Subcutaneous abdominal adipose tissue (tissue), 5 donors: ENCODE data around the gene BCAM.
"Not testable (repeated sequence)": the region's sequence is repeated elsewhere in the genome, so short reads cannot be mapped to it uniquely, and the experiment has no call there.

Experiments
- H3K27ac ChIP-seq: one replicate; pipeline ENCODE4 v1.7.0; 2013; ENCODE audit warnings: low read depth, mild to moderate bottlenecking, inconsistent platforms, low read length, moderate library complexity
- H3K27me3 ChIP-seq, 5 donors: one replicate each; pipeline ENCODE4 v1.7.0; 2013; ENCODE audit warnings: low read length in 5 of 5, inconsistent platforms in 1 of 5; ENCODE audit not compliant: control insufficient read depth in 5 of 5, insufficient read depth in 4 of 5
- H3K36me3 ChIP-seq, 5 donors: one replicate each; pipeline ENCODE4 v1.7.0; 2013; ENCODE audit warnings: low read length in 5 of 5; ENCODE audit not compliant: control insufficient read depth in 5 of 5, insufficient read depth in 5 of 5
- H3K4me1 ChIP-seq, 5 donors: one replicate each; pipeline ENCODE4 v1.7.0; 2013; ENCODE audit warnings: low read length in 5 of 5, mild to moderate bottlenecking in 3 of 5, moderate library complexity in 1 of 5; ENCODE audit not compliant: control insufficient read depth in 5 of 5, insufficient read depth in 5 of 5
- H3K4me3 ChIP-seq, 5 donors: one replicate each; pipeline ENCODE4 v1.7.0; 2013; ENCODE audit warnings: low read length in 5 of 5, low read depth in 1 of 5
- H3K9ac ChIP-seq, 5 donors: one replicate each; pipeline ENCODE4 v1.7.0; 2013; ENCODE audit warnings: low read length in 5 of 5, mild to moderate bottlenecking in 4 of 5, moderate library complexity in 3 of 5
- H3K9me3 ChIP-seq, 5 donors: one replicate each; pipeline ENCODE4 v1.7.0; 2013; ENCODE audit warnings: low read length in 5 of 5; ENCODE audit not compliant: control insufficient read depth in 5 of 5
- donor health status: healthy.
- donor health status: healthy.
- donor health status: healthy.
- donor health status: healthy.
- donor health status: healthy.

BCAM gene

DNA sequence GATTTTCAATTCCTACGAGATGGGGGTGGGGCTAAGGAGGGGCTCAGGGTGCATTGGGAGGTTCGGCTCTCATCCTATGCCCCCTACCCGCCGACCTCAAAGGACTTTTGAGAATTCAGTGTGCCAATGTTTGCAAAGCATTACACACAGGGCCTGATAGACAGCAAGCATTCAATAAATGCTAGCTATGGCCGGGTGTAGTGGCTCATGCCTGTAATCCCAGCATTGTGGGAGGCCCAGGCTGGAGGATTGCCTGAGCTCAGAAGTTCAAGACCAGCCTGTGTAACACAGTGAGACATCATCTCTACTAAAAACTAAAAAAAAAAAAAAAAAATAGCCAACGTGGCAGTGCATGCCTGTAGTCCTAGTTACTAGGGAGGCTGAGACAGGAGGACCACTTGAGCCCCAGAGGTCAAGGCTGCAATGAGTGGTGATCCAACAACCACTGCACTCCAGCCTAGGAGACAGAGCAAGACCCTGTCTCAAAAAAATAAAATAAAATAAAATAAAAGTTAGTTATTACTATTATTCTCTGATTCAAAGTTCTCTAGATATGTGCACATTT is 33.1 kb upstream of the BCAM start:
- no peak overlapping the region for H3K27ac ChIP-seq
- H3K4me1 ChIP-seq, result peaks cover 0 to 6% (median 0%) of the 10 kb centered on the region in 5 donors
- H3K9me3 ChIP-seq, result no peaks in the 10 kb centered on the region
- H3K36me3 ChIP-seq, result no peaks in the 10 kb centered on the region
- no peak overlapping the region for H3K4me3 ChIP-seq
- peaks cover 3 to 6% (median 4%) of the 10 kb centered on the region in 5 donors for H3K27me3 ChIP-seq
- no peak overlapping the region for H3K9ac ChIP-seq

DNA sequence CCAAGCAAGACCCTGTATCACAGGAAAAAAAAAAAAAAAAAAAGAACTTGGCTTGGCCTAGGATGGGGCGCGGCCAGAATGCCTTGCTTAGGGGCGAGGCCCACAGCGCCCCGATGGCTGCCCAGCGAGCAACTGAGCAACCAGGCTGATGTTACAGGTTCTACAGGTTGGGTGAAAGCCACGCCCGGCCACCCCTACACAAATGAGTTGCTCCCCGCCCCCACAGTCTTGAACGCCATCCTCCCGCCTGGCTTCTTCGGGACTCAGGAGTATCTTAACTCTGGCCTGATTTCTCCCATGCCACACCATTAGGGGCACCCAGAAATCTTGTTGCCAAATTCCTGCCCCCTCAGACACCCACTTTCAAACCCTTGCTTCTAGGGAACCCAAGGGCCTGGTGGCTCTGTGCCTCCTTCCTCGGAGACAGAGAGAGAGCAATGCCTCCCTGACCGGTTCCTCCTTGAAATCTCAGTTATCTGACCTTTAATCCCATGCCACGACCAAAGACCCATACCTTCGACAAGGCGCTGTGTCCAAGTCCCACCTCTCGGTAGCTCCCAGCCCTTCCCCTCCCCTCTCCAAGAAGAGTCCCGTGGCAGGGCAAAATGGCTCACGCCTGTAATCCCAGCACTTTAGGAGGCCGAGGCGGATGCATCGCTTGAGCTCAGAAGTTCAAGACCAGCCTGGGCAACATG is 32.4 kb upstream of the BCAM start:
- H3K27me3 ChIP-seq, result peaks cover 3 to 6% (median 4%) of the 10 kb centered on the region in 5 donors
- H3K9ac ChIP-seq, result no peak overlapping the region
- peaks cover 0 to 4% (median 0%) of the 10 kb centered on the region in 5 donors for H3K4me1 ChIP-seq
- H3K9me3 ChIP-seq, result no peaks in the 10 kb centered on the region
- no peaks in the 10 kb centered on the region for H3K36me3 ChIP-seq
- H3K27ac ChIP-seq, result no peak overlapping the region
- H3K4me3 ChIP-seq, result no peak overlapping the region

DNA sequence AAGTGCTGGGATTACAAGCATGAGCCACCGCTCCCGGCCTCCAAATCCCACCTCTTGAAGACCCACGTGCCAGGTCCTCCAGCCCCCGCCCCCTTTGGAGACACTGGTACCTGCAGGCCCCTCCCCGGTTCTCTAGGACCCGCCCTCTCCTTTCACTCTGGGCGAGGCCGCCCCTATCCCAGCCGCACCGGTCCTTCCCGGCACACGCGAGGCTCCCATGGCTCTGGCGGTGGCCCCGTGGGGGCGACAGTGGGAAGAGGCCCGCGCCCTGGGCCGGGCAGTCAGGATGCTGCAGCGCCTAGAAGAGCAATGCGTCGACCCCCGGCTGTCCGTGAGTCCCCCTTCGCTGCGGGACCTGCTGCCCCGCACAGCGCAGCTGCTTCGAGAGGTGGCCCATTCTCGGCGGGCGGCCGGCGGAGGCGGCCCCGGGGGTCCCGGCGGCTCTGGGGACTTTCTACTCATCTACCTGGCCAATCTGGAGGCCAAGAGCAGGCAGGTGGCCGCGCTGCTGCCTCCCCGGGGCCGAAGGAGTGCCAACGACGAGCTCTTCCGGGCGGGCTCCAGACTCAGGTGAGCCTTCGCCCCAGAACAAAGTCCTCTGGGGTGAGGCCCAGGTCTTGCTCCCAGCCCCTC is 31.1 kb upstream of the BCAM start, which contains the start of gene CBLC:
Gene CBLC, plus strand, starts transcription at position 176 of the 633 bp plus-strand sequence. Its CDS starts 42 bp downstream, at position 218.
- H3K36me3 ChIP-seq, result no peaks in the 10 kb centered on the region
- H3K27me3 ChIP-seq, result peaks cover 3 to 6% (median 4%) of the 10 kb centered on the region in 5 donors
- no peak within 1 kb of the TSS for H3K4me3 ChIP-seq
- no peaks in the 10 kb centered on the region for H3K9me3 ChIP-seq
- peaks cover 0 to 4% (median 0%) of the 10 kb centered on the region in 5 donors for H3K4me1 ChIP-seq
- H3K9ac ChIP-seq, result no peak within 1 kb of the TSS
- no peak within 1 kb of the TSS for H3K27ac ChIP-seq

DNA sequence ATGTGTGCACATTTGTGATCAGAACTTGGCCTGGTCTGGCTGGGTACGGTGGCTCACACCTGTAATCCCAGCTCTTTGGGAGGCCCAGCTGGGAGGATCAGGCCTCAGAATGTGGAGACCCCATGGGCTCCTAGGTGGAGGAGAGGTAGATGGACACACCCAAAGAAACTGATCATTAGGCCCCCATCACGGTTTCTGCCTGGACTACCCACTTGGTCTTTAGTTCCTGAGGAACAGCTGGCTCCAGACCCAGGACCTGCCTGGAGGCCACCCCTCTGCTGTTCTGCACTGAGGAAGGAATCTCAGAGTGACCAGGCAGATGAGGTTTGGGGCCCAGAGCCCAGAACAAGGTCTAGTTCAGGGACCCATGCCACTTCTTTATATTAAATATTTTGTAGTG is 29.8 kb upstream of the BCAM start:
- Histone ChIP-seq H3K4me3 (no peak overlapping the region), H3K9me3 (no peaks in the 10 kb centered on the region), H3K36me3 (no peaks in the 10 kb centered on the region), H3K9ac (no peak overlapping the region), H3K27ac (no peak overlapping the region), H3K27me3 (peaks cover 4 to 6% (median 5%) of the 10 kb centered on the region in 5 donors), H3K4me1 (peaks cover 0 to 6% (median 1%) of the 10 kb centered on the region in 5 donors)

DNA sequence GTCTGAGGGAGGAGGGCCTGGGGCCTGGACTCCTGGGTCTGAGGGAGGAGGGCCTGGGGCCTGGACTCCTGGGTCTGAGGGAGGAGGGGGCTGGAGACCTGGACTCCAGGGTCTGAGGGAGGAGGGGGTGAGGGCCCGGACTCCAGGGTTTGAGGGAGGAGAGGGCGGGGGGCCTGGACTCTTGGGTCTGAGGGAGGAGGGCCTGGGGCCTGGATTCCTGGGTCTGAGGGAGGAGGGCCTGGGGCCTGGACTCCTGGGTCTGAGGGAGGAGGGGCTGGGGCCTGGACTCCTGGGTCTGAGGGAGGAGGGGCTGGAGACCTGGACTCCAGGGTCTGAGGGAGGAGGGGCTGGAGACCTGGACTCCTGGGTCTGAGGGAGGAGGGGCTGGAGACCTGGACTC is 27.2 kb upstream of the BCAM start:
- H3K27me3 ChIP-seq, H3K4me3 ChIP-seq, H3K27ac ChIP-seq, H3K9ac ChIP-seq, H3K36me3 ChIP-seq, H3K9me3 ChIP-seq: not testable (repeated sequence)
- peaks cover 0 to 11% (median 7%) of the 10 kb centered on the region in 5 donors for H3K4me1 ChIP-seq

DNA sequence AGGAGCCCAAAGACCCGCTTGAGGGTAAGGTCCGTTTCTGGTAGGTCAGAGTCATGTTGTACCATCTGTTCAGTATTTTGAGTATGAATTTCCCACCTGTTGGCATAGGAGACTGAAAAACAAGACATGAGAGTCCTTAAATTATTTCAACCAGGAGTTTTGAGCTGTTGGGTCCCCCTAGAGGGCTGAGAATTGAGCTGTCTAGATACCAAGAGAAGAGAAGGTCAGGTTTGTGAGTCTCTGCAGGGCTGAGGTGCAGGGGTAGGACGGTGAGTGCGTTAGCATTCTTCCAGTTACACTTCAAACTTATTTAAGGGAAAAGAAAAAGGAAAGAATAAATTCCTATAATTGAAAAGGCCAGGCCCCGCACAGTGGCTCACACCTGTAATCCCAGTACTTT is 26.2 kb upstream of the BCAM start:
- no peaks in the 10 kb centered on the region for H3K9me3 ChIP-seq

DNA sequence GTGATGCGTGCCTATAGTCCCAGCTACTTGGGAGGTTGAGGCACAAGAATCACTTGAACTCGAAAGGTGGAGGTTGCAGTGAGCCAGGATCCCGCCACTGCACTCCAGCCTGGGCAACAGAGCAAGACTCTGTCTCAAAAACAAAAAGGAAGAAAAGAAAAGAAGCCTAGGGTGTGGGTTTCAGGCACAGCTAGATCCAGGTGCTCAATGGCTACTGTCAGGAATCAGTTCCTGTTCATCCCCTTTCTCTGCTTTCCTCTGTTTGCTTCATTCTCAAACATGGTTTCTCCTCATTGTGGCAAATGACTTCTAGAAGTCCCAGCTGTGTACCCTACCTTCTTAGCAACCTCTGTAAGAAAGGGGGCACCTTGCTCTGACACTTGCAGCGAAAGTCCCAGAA is 25.4 kb upstream of the BCAM start:
- Histone ChIP-seq H3K36me3 (no peaks in the 10 kb centered on the region), H3K4me3 (no peak overlapping the region), H3K4me1 (peaks cover 0 to 8% (median 7%) of the 10 kb centered on the region in 5 donors), H3K27ac (no peak overlapping the region), H3K9me3 (no peaks in the 10 kb centered on the region), H3K27me3 (peaks cover 0 to 3% (median 0%) of the 10 kb centered on the region in 5 donors), H3K9ac (no peak overlapping the region)

More for the DNA sequence above, 26.2 kb upstream of the BCAM start:
- Histone ChIP-seq H3K27ac (no peak overlapping the region), H3K9ac (no peak overlapping the region), H3K36me3 (no peaks in the 10 kb centered on the region), H3K4me3 (no peak overlapping the region), H3K4me1 (peaks cover 0 to 11% (median 7%) of the 10 kb centered on the region in 5 donors), H3K27me3 (peaks cover 3 to 6% (median 3%) of the 10 kb centered on the region in 5 donors)

DNA sequence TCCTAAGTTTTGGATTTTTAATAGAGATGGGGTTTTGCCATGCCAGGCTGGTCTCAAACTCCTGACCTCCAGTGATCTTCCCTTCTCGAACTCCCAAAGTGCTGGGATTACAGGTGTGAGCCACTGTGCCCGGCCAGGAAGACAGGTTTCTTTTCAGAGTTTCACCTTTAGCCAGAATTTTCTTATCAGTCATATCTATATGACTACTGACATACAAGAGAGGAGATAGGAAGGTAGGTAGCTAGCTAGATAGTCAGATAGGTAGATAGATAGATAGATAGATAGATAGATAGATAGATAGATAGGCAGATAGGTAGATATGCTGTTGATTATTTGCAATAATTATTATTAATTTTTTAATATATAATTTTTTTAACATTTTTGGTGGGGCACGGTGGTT is 23.6 kb upstream of the BCAM start:
- Histone ChIP-seq H3K36me3 (no peaks in the 10 kb centered on the region), H3K9ac (no peak overlapping the region), H3K9me3 (no peaks in the 10 kb centered on the region), H3K27me3 (peaks cover 0 to 3% (median 0%) of the 10 kb centered on the region in 5 donors), H3K27ac (no peak overlapping the region), H3K4me1 (peaks cover 3 to 8% (median 7%) of the 10 kb centered on the region in 5 donors), H3K4me3 (no peak overlapping the region)

DNA sequence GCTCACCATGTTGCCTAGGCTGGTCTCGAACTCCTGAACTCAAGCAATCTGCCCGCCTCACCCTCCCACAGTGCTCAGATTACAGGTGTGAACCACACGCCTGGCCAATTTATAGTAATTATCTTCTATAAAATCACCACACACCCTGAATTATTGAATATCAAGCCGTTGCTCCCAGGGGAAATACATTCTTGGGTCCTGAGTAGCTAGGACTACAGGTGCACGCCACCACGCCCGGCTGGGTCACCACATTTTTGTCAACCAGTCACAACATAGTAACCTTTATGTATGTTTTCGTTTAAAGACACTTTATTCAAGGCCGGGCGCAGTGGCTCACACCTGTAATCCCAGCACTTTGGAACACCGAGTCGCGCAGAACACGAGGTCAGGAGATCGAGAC is 22.9 kb upstream of the BCAM start:
- Histone ChIP-seq H3K9ac (no peak overlapping the region), H3K27ac (no peak overlapping the region), H3K4me1 (peaks cover 3 to 8% (median 7%) of the 10 kb centered on the region in 5 donors), H3K9me3 (no peaks in the 10 kb centered on the region), H3K4me3 (no peak overlapping the region), H3K36me3 (no peaks in the 10 kb centered on the region), H3K27me3 (peaks cover 0 to 3% (median 0%) of the 10 kb centered on the region in 5 donors)

DNA sequence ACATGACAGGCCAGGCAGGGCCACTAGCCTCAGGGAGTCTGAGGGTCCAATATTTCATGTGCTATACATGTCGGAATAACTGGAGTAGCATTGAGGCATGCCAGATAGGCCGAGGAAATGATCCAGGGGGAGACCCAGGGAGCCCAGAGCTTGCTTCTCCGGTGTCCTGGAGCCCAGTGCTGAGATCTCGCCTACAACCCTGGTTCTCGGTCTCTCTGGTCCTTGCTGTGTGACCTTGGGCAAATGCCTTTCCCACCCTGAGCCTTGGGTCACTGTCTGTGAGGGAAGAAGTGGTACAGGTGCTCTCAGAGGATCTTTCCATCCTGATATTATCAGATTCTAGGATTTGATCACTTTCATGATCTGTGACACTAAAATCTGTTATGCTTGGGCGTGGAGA is 19.9 kb upstream of the BCAM start:
- H3K27me3 ChIP-seq, result peaks cover 0 to under 1% (median 0%) of the 10 kb centered on the region in 5 donors
- H3K9me3 ChIP-seq, result no peaks in the 10 kb centered on the region
- peaks cover 3 to 7% (median 7%) of the 10 kb centered on the region in 5 donors for H3K4me1 ChIP-seq
- no peak overlapping the region for H3K27ac ChIP-seq
- H3K9ac ChIP-seq, result no peak overlapping the region
- no peaks in the 10 kb centered on the region for H3K36me3 ChIP-seq
- H3K4me3 ChIP-seq, result no peak overlapping the region
